ENCODE measurements around the gene OSTM1.

The OSTM1 gene

DNA sequence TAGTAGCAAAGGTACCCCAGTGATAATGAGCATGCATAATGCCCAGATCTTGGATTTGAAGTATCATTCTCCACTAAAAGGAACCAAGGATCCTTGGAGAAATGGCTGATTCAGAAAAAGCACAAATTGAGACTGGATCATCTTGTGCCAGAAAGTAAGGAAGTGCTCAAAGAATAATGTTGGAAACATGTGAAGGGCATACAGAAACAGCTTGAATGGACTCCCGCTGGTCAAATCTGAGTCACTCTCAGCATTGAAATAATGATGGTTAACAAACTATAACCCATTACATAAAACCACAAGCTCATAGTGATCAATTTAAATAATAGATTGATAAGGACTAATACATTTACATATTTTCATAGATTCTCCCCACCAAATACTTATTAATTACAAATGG lies 3.6 kb upstream of the OSTM1 start:
- Mint-ChIP-seq H3K9me3 (no peaks in the 10 kb centered on the region), H3K4me3 (no peak overlapping the region), H3K27me3 (ENCODE audit: low read depth) (peaks cover 40% of the 10 kb centered on the region), H3K36me3 (ENCODE audit: low read depth) (peaks cover 2% of the 10 kb centered on the region), H3K27ac (no peak overlapping the region), H3K4me1 (ENCODE audit: low read depth) (peaks cover 9% of the 10 kb centered on the region)

DNA sequence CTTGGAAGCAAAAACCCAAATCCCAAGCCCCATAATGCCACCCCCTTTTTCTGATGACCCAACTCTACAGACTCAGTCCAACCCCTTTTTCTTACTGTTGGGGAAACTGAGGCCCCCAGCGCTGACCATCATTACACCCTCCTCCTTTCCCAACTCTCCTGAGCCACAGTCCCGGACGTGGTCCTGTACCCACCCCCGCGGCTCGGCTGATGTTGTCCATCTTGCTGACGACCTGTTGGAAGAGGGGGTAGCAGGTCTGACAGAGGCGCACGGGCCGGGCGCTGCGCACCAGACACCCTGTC lies 533 bp downstream of the OSTM1 start:
- Mint-ChIP-seq H3K9me3 (no peaks in the 10 kb centered on the region), H3K4me1 (ENCODE audit: low read depth) (peaks cover 11% of the 10 kb centered on the region), H3K27ac (peak overlapping the region; percentile 54), H3K4me3 (peak overlapping the region; percentile 84), H3K36me3 (ENCODE audit: low read depth) (peaks cover 3% of the 10 kb centered on the region), H3K27me3 (ENCODE audit: low read depth) (peaks cover 14% of the 10 kb centered on the region)

DNA sequence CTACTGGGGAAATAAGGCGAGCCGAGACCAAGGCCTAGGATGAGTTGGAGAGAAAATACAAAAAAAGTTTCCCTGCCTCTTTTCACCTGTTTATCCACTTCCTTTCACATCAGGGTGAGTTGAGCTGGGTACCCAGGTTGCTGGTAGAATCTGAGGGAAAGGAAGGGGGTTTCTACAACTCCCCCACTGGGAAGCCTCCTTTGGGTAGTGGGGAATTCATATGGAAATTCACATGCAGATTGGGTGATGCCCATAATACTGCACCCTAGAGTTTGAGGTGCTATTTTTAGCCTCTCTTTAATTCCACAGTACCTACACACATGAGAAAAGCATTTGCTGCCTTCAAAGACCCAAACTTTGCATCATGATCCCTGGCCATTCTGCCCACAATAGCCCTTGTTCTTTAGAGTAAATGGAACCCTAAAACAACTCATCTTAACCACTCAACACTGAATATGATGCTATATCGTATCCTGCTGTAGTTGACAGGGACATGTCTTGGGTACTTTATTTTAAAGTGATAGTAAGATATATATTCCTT lies 2.7 kb downstream of the OSTM1 start:
- peaks cover 3% of the 10 kb centered on the region for H3K27me3 Mint-ChIP-seq (ENCODE audit: low read depth)
- peaks cover 3% of the 10 kb centered on the region for H3K36me3 Mint-ChIP-seq (ENCODE audit: low read depth)
- no peak overlapping the region for H3K27ac Mint-ChIP-seq
- peaks cover 11% of the 10 kb centered on the region for H3K4me1 Mint-ChIP-seq (ENCODE audit: low read depth)
- H3K4me3 Mint-ChIP-seq: no peak overlapping the region
- H3K9me3 Mint-ChIP-seq: no peaks in the 10 kb centered on the region

DNA sequence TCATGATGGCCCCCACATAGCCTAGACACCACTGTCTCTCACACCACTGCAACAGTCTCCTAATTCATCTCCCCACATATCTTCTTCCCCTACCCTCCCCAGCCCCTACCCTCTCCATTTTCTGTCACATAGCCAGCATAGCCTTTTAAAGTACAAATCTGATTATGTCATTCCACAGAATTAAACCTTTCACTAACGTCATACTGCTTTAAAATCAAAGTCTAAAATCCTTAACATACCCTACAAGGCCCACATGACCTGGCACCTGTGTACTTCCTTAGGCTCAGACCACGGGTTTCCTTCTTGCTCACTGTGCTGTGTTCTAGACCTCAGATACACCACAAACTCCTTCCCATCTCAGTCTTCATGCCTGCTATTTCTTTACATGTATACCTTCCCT lies 5.9 kb downstream of the OSTM1 start:
- H3K4me3 Mint-ChIP-seq: no peak overlapping the region
- H3K9me3 Mint-ChIP-seq: no peaks in the 10 kb centered on the region
- H3K4me1 Mint-ChIP-seq (ENCODE audit: low read depth): peaks cover 6% of the 10 kb centered on the region
- peaks cover 9% of the 10 kb centered on the region for H3K36me3 Mint-ChIP-seq (ENCODE audit: low read depth)
- no peak overlapping the region for H3K27ac Mint-ChIP-seq
- H3K27me3 Mint-ChIP-seq (ENCODE audit: low read depth): peaks cover 3% of the 10 kb centered on the region

DNA sequence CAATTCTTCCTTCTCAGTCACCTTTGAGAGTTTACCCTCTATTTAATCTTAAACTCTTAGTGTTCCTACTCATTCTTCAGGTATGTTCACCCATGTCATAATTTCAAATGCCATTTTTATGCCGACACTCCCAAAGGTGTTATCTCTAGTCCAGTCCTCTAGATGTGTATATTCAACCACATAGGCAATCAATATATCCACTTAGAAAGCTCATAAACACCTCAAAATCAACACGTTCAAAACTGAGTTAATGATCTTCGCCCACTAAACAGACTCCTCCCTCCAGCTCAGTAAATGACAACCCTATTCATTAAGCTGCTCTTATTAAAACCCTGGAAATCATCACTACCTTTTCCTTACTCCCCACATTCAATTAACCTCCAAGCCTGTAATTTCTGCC lies 6.4 kb downstream of the OSTM1 start:
- H3K27me3 Mint-ChIP-seq (ENCODE audit: low read depth): peaks cover 2% of the 10 kb centered on the region

DNA sequence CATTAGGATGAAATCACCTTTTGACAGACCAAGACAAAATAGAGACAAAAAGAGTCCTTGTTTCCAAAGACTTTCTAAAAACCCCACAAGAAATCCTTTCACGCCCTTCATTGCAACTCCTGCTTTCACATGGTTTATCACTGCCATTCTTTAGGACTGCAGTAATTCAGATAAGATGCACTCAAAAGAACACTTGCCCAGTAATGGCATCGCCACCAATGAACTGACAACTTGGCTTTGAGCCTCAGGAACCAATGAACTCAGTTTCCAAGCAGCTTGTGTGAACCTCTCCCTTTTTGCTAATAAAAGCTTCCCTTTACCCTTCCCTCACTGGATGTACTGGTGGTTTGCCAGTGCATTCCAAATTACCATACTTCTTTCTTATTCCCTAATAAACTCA lies 21.8 kb downstream of the OSTM1 start:
- Mint-ChIP-seq H3K4me1 (ENCODE audit: low read depth) (no peaks in the 10 kb centered on the region), H3K9me3 (no peaks in the 10 kb centered on the region), H3K27me3 (ENCODE audit: low read depth) (no peaks in the 10 kb centered on the region), H3K36me3 (ENCODE audit: low read depth) (peaks cover 15% of the 10 kb centered on the region), H3K4me3 (no peak overlapping the region), H3K27ac (no peak overlapping the region)

More for the DNA sequence above, 6.4 kb downstream of the OSTM1 start:
- Mint-ChIP-seq H3K4me1 (ENCODE audit: low read depth) (peaks cover 2% of the 10 kb centered on the region), H3K27ac (no peak overlapping the region), H3K36me3 (ENCODE audit: low read depth) (peaks cover 8% of the 10 kb centered on the region), H3K9me3 (no peaks in the 10 kb centered on the region), H3K4me3 (no peak overlapping the region)

DNA sequence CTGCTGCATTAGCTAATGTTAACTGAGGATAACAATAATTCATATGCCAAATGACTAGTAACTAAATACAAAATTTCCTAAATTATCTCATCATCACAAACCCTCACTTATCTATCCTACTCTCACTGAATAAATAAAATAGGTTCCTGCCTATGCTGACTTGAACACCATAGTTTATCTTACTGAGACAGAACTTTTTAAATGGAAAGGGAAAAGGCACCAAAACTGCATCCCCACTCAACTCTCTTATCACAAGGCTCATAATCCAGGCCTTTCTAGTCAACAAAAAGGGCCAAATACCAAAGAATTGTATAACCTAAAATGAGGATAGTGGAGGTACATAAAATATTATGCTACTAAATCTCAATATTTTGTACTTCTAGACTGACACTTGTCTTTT lies 23.1 kb downstream of the OSTM1 start:
- Mint-ChIP-seq H3K27me3 (ENCODE audit: low read depth) (no peaks in the 10 kb centered on the region), H3K27ac (no peak overlapping the region)

DNA sequence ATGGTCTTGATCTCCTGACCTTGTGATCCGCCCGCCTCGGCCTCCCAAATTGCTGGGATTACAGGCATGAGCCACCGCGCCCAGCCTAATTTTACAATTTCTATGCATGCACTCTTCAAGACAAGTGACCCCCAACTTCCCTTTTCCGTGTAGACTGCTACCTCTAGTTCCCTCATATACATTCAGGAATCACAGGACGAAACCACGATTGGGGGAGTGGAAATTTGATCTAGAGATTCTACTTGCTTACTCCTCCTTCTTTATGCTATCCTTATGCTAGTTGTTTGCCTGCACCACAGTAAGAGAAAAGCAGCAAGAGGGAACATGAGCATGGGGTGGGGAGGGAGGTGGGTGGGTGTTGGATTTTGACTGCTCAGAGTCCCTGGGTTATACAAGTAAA lies 34.9 kb downstream of the OSTM1 start:
- Mint-ChIP-seq H3K9me3 (no peaks in the 10 kb centered on the region), H3K27ac (no peak overlapping the region), H3K36me3 (ENCODE audit: low read depth) (peaks cover 14% of the 10 kb centered on the region), H3K4me1 (ENCODE audit: low read depth) (no peaks in the 10 kb centered on the region), H3K4me3 (no peak overlapping the region), H3K27me3 (ENCODE audit: low read depth) (no peaks in the 10 kb centered on the region)

More for the DNA sequence above, 23.1 kb downstream of the OSTM1 start:
- Mint-ChIP-seq H3K4me3 (no peak overlapping the region), H3K9me3 (no peaks in the 10 kb centered on the region), H3K4me1 (ENCODE audit: low read depth) (no peaks in the 10 kb centered on the region), H3K36me3 (ENCODE audit: low read depth) (peaks cover 23% of the 10 kb centered on the region)

DNA sequence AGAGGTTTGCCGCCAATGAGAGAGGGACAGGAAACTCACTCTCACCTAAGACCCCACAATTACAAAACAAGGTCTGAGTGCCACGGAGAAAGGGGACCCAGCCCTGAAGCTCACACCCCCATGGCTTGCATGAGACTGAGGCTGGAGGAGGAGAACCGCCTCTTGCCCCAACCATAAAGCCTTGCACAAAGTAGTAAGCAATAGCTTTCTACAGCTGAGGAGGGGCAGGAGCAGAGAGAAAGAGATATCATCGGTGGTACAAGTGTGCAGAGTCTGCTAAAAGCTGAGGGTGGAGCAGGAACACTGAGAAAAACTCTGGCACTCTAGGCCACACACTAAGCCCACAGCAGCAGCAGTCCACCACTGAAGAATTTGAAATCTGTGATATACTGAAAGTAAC lies 37.7 kb downstream of the OSTM1 start:
- Mint-ChIP-seq H3K36me3 (ENCODE audit: low read depth) (peaks cover 12% of the 10 kb centered on the region), H3K9me3 (no peaks in the 10 kb centered on the region)

DNA sequence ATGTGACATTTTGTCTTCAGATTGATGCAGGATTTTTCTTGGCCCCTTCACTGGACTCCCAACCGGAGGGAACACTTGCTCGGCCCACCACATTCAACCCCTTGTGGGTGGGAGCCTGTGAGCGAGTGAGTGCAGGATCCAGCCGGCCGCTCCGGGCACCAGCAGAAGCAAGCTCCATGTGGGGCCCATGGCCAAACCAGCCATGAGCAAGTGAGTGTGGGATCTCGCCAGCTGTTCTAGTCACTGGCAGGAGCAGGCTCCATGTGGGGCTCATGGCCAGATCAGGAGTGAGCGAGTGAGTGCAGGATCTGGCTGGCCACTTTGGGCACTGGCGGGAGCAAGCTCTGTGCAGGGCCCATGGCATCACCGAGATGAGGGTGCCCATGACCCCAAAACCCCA lies 42.6 kb downstream of the OSTM1 start:
- H3K27me3 Mint-ChIP-seq (ENCODE audit: low read depth): no peaks in the 10 kb centered on the region
- peaks cover 6% of the 10 kb centered on the region for H3K36me3 Mint-ChIP-seq (ENCODE audit: low read depth)

More for the DNA sequence above, 37.7 kb downstream of the OSTM1 start:
- Mint-ChIP-seq H3K4me1 (ENCODE audit: low read depth) (no peaks in the 10 kb centered on the region), H3K27me3 (ENCODE audit: low read depth) (no peaks in the 10 kb centered on the region), H3K27ac (no peak overlapping the region), H3K4me3 (no peak overlapping the region)

DNA sequence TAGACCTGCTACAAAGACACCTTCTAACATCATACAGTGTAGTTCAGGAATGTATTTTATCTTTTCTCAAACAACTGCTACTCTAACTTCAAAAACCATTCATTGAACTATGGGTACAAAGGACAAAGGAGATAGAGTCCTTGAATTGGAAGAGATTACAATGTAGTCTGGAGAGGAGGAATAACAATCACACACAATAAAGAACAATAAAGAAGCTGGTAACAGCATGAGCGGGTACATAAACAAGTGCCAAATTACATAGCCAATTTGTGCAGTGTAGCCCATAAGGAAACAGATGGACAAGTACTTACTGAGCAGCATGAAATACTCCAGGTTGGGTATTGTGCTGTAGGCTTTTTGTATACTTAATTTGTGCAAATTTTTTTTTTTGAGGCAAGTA lies 44.3 kb downstream of the OSTM1 start:
- H3K4me3 Mint-ChIP-seq: no peak overlapping the region
- H3K9me3 Mint-ChIP-seq: no peaks in the 10 kb centered on the region
- H3K4me1 Mint-ChIP-seq (ENCODE audit: low read depth): no peaks in the 10 kb centered on the region
- no peaks in the 10 kb centered on the region for H3K27me3 Mint-ChIP-seq (ENCODE audit: low read depth)
- H3K27ac Mint-ChIP-seq: no peak overlapping the region
- peaks cover 2% of the 10 kb centered on the region for H3K36me3 Mint-ChIP-seq (ENCODE audit: low read depth)

More for the DNA sequence above, 42.6 kb downstream of the OSTM1 start:
- no peaks in the 10 kb centered on the region for H3K9me3 Mint-ChIP-seq
- no peaks in the 10 kb centered on the region for H3K4me1 Mint-ChIP-seq (ENCODE audit: low read depth)
- no peak overlapping the region for H3K27ac Mint-ChIP-seq
- no peak overlapping the region for H3K4me3 Mint-ChIP-seq

DNA sequence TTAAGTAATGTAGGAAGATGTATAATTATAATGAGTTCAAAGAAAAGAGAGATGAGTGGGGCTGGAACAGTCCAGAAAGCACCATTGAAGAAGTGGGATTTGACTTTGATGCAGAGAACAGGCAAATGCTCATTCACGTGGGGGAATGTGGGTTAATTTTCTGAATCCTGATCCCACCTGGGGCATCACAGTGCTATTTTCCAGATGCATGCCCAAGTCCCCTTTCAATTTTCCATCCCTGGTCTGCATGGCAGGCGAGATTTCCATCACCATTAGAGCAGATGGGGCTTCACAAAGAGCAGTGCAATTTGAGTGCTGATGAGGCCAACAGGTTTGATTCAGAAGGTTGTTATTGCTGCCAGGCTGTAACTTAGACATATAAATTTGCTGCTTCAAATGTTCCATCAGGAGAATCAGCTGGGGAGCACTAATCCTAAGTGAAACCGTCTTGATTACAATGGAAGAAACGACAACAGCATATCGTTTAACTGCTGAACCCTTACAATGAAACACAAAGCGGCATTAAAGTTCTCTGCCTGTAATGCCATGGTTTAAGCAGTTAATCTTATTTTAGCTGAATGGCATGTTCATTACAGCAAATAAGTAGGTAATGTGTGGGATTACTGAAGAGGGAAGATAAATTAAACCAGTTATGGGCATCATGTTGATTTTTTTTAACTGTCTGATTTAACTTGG lies 45.2 kb downstream of the OSTM1 start:
- Mint-ChIP-seq H3K36me3 (ENCODE audit: low read depth) (peaks cover 2% of the 10 kb centered on the region), H3K4me1 (ENCODE audit: low read depth) (no peaks in the 10 kb centered on the region), H3K9me3 (no peaks in the 10 kb centered on the region), H3K27me3 (ENCODE audit: low read depth) (no peaks in the 10 kb centered on the region), H3K27ac (no peak overlapping the region), H3K4me3 (no peak overlapping the region)

DNA sequence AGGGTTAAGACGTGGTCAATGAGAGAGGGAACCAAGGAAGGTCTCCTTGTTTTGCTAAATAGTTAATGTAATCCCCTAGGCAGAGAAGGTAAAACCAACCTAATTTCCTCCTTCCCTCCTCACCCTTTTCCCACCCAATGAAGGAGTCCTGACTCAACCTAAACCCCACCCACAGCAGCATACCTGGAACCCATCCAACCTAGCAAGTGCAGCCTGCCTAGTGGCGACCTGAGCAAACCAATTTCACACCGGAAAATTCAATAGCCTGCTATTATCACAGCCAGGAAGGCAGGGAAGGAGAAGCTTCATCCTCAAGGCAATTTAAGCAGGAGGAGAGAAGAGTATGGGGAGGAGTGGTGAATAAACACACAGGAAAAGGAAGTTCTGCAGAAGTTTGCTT lies 46.9 kb downstream of the OSTM1 start:
- no peaks in the 10 kb centered on the region for H3K27me3 Mint-ChIP-seq (ENCODE audit: low read depth)
- H3K27ac Mint-ChIP-seq: no peak overlapping the region
- no peaks in the 10 kb centered on the region for H3K9me3 Mint-ChIP-seq
- H3K4me3 Mint-ChIP-seq: no peak overlapping the region
- H3K36me3 Mint-ChIP-seq (ENCODE audit: low read depth): peaks cover 2% of the 10 kb centered on the region
- no peaks in the 10 kb centered on the region for H3K4me1 Mint-ChIP-seq (ENCODE audit: low read depth)

DNA sequence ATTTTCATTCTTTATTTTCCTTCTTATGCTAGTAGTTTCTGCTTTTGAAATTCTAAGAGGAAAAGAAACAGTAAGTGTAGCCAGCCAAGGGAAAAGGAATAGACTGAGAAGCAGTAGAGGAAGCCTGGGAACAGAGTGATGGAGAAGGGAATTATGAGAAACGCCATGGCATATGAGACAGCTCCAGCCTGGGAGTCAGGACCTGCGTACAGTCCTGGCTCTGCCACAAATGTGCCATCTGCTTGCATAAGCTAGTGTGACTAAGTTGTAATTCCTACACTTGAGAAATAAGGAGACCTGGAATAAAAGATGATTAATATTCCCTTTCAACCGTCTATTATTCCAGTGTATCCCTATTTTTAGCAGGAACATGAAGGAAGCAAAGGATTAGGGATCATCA lies 47.5 kb downstream of the OSTM1 start:
- H3K4me3 Mint-ChIP-seq: no peak overlapping the region
- H3K27me3 Mint-ChIP-seq (ENCODE audit: low read depth): no peaks in the 10 kb centered on the region
- H3K27ac Mint-ChIP-seq: no peak overlapping the region
- no peaks in the 10 kb centered on the region for H3K4me1 Mint-ChIP-seq (ENCODE audit: low read depth)
- H3K9me3 Mint-ChIP-seq: no peaks in the 10 kb centered on the region
- peaks cover 2% of the 10 kb centered on the region for H3K36me3 Mint-ChIP-seq (ENCODE audit: low read depth)

DNA sequence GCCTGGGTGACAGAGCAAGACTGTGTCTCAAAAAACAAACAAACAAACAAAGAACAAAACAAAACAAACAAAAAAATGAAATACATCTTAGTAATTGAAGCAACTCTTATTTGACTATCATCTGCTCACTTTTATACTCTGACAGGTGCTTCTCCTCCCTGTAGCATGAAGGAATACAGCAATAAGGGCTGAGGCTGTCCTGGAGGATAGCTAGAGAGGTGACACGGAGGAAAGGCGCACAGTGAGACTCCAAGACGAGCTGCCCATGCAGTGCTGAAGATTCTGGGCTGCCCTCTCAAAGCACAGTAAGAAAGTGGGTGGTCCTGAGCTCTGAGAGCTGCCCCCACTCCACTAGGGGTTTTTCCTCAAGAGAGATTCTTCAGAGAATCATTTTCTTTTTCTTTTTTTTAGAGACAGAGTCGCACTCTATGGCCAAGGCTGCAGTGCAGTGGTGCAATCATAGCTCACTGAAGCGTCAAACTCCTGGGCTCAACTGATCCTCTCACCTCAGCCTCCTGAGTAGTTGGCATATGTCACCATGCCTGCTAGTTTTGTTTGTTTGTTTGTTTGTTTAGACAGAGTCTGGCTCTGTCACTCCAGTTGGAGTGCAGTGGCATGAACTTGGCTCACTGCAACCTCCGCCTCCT lies 50.0 kb downstream of the OSTM1 start:
- Mint-ChIP-seq H3K9me3 (no peaks in the 10 kb centered on the region), H3K4me1 (ENCODE audit: low read depth) (no peaks in the 10 kb centered on the region), H3K36me3 (ENCODE audit: low read depth) (peaks cover under 1% of the 10 kb centered on the region), H3K27ac (no peak overlapping the region), H3K4me3 (no peak overlapping the region), H3K27me3 (ENCODE audit: low read depth) (no peaks in the 10 kb centered on the region)
